Measurements from ENCODE around the gene SND1. TPM values are rescaled to one million over a fixed set of nuclear protein-coding genes. Genes with fewer than 3 reads are reported as not detected.
A peak's percentile ranks its signal among the peaks of the same experiment; 100 is the strongest.

SND1 gene
- total and polyA plus RNA-seq, 10 of the 15 experiments (the other 5 are each of a cell fraction or from before 2014, with no cell fraction given) = 52.4 to 270 (median 146) TPM

- TF ChIP-seq SPI1 (IDR thresholded peaks at IDR 0.05; ENCODE audit: borderline replicate concordance, insufficient read depth, low read depth, low read length) (peak; percentile 31; the same call in 1 of the 2 replicates), SMARCA5 (IDR thresholded peaks at IDR 0.05) (no peak), ZBED1 (IDR thresholded peaks at IDR 0.05; ENCODE audit: borderline replicate concordance) (no peak)
- no peak for FAIRE-seq
- Histone ChIP-seq H4K20me1 (ENCODE audit: control insufficient read depth, insufficient read depth) (no peaks in the 10 kb centered on the region; the same call in 1 of the 2 replicates), H3K36me3 (ENCODE audit: control insufficient read depth in 2 of 2, insufficient read depth in 2 of 2, low read length in 1 of 2) (peaks cover 12 to 33% of the 10 kb centered on the region in 2 experiments), H3K9me3 (replicated peaks; ENCODE audit: control insufficient read depth, insufficient read depth, low read length) (no peaks in the 10 kb centered on the region), H2AFZ (ENCODE audit: control insufficient read depth, low read depth, low read length) (no peak overlapping the region), H3K4me2 (ENCODE audit: control insufficient read depth, insufficient read depth) (no peak overlapping the region), H3K9ac (ENCODE audit: control insufficient read depth, insufficient read depth, low read length) (no peak overlapping the region), H3K79me2 (ENCODE audit: control insufficient read depth, insufficient read depth, low read length) (no peaks in the 10 kb centered on the region; the same call in 1 of the 2 replicates), H3K4me1 (ENCODE audit: control insufficient read depth, insufficient read depth, low read length) (no peaks in the 10 kb centered on the region), H3K27me3 (replicated peaks in 1 of 2; ENCODE audit: control insufficient read depth in 2 of 2, insufficient read depth in 2 of 2, low read length in 1 of 2) (no peaks in the 10 kb centered on the region), H3K4me3 (no peak overlapping the region), H3K27ac (ENCODE audit: control insufficient read depth, insufficient read depth) (no peak overlapping the region)
- POLR2A ChIA-PET = no interaction called here
- intact Hi-C loops (cut with micrococcal nuclease; ENCODE audit: unreplicated experiment) (no loop called here), in situ Hi-C loops (cut with MboI) (no loop called here)
- no peak for ATAC-seq
- RAD21 ChIA-PET (ENCODE audit: unreplicated experiment) = interaction anchor here (1.9 kb wide), 1 partner anchor 269 kb away, joined by 4 read pairs; no protein-coding TSS in a partner anchor
- CTCF ChIA-PET = interaction anchor here (1.1 to 2.8 kb wide), 3 partner anchors 10 to 232 kb away, joined by 3 to 8 read pairs (median 7); no protein-coding TSS in a partner anchor
- SMC1A ChIA-PET (ENCODE audit: uncharacterized antibody, unreplicated experiment) = interaction anchor here (0.6 to 2.1 kb wide), 7 partner anchors 7 to 674 kb away, joined by 3 to 5 read pairs (median 4); no protein-coding TSS in a partner anchor
- no TSS peak for BruUV-seq (replicated peaks)
- no peak for DNase-seq (ENCODE audit: low read depth, low spot score)
- WGBS (ENCODE audit: insufficient coverage, insufficient replicate concordance, low lambda C conversion rate, missing lambda C conversion rate) = 100% methylated on average over 5 of the region's 5 CpGs
Measured at GRCh38 chr7:127940381-127941160, 288.6 kb downstream of the SND1 start.

- H3K4me1 ChIP-seq (ENCODE audit: control insufficient read depth, insufficient read depth, low read length) = no peaks in the 10 kb centered on the region
- H3K4me3 ChIP-seq = no peak overlapping the region
- H3K4me2 ChIP-seq (ENCODE audit: control insufficient read depth, insufficient read depth) = no peak overlapping the region
- DNase-seq (ENCODE audit: low read depth, low spot score) (no peak), ATAC-seq (no peak), FAIRE-seq (no peak)
- H4K20me1 ChIP-seq (ENCODE audit: control insufficient read depth, insufficient read depth) = no peaks in the 10 kb centered on the region
- no peak overlapping the region for H3K27ac ChIP-seq (ENCODE audit: control insufficient read depth, insufficient read depth)
- no peaks in the 10 kb centered on the region for H3K27me3 ChIP-seq (replicated peaks in 1 of 2; ENCODE audit: control insufficient read depth in 2 of 2, insufficient read depth in 2 of 2, low read length in 1 of 2)
- TF ChIP-seq SP1 (IDR thresholded peaks at IDR 0.05; ENCODE audit: low read depth, low read length) (no peak), RELA (IDR thresholded peaks at IDR 0.05; ENCODE audit: borderline replicate concordance, partially characterized antibody) (no peak)
- BruUV-seq (replicated peaks) = no TSS peak
- ChIA-PET RAD21 (ENCODE audit: unreplicated experiment) (no interaction called here), POLR2A (no interaction called here), CTCF (interaction anchor here (1.1 to 2.8 kb wide), 3 partner anchors 11 to 233 kb away, joined by 3 to 8 read pairs (median 7); no protein-coding TSS in a partner anchor), SMC1A (ENCODE audit: uncharacterized antibody, unreplicated experiment) (interaction anchor here (0.6 to 1.6 kb wide), 7 partner anchors 13 to 233 kb away, joined by 3 to 5 read pairs (median 4); no protein-coding TSS in a partner anchor)
- intact Hi-C loops (cut with micrococcal nuclease; ENCODE audit: unreplicated experiment) (no loop called here), in situ Hi-C loops (cut with MboI) (no loop called here)
- no peak overlapping the region for H3K9ac ChIP-seq (ENCODE audit: control insufficient read depth, insufficient read depth, low read length)
- H3K36me3 ChIP-seq (ENCODE audit: control insufficient read depth in 2 of 2, insufficient read depth in 2 of 2, low read length in 1 of 2) = peaks cover 9 to 30% of the 10 kb centered on the region in 2 experiments
- no peak overlapping the region for H2AFZ ChIP-seq (ENCODE audit: control insufficient read depth, low read depth, low read length)
- H3K79me2 ChIP-seq (ENCODE audit: control insufficient read depth, insufficient read depth, low read length) = no peaks in the 10 kb centered on the region; the same call in 1 of the 2 replicates
- WGBS (ENCODE audit: insufficient coverage, insufficient replicate concordance, low lambda C conversion rate, missing lambda C conversion rate) = 82% methylated on average over 8 of the region's 8 CpGs
- no peaks in the 10 kb centered on the region for H3K9me3 ChIP-seq (replicated peaks; ENCODE audit: control insufficient read depth, insufficient read depth, low read length)
Measured at GRCh38 chr7:127941476-127942210, 289.6 kb downstream of the SND1 start.

All from GM12878 (cell line).